GM12873 (cell line): ENCODE data around the gene SLC19A1.

Experiments used
- TF ChIP-seq, protein P1 (sequence below): IDR thresholded peaks from 2 replicates; pipeline ENCODE4 v1.5.1; 2012; ENCODE audit warnings: low read depth, mild to moderate bottlenecking, moderate library complexity, low read length, control low read depth; ENCODE audit not compliant: insufficient read depth; ENCODE audit errors: missing control alignments

Gene SLC19A1

DNA sequence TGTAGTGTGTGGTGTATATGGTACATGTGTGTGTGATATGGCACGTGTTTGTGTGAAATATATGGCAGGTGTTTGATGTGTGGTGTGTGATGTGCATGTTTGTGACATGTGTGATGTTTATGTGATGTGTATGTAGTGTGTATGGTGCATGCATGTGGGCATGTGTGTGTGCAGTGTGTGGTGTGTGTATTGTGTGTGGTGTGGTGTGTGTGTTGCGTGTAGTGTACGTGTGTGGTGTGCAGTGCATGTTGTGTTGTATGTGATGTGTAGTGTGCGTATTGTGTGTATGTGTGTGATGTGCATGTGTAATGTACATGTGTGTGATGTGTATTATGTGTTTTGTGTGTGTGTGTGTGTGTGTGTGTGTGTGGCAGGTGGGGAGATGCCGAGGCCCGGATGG, 65.7 kb downstream of the SLC19A1 start:
- TF ChIP-seq, protein P1, sequence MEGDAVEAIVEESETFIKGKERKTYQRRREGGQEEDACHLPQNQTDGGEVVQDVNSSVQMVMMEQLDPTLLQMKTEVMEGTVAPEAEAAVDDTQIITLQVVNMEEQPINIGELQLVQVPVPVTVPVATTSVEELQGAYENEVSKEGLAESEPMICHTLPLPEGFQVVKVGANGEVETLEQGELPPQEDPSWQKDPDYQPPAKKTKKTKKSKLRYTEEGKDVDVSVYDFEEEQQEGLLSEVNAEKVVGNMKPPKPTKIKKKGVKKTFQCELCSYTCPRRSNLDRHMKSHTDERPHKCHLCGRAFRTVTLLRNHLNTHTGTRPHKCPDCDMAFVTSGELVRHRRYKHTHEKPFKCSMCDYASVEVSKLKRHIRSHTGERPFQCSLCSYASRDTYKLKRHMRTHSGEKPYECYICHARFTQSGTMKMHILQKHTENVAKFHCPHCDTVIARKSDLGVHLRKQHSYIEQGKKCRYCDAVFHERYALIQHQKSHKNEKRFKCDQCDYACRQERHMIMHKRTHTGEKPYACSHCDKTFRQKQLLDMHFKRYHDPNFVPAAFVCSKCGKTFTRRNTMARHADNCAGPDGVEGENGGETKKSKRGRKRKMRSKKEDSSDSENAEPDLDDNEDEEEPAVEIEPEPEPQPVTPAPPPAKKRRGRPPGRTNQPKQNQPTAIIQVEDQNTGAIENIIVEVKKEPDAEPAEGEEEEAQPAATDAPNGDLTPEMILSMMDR: no peak

DNA sequence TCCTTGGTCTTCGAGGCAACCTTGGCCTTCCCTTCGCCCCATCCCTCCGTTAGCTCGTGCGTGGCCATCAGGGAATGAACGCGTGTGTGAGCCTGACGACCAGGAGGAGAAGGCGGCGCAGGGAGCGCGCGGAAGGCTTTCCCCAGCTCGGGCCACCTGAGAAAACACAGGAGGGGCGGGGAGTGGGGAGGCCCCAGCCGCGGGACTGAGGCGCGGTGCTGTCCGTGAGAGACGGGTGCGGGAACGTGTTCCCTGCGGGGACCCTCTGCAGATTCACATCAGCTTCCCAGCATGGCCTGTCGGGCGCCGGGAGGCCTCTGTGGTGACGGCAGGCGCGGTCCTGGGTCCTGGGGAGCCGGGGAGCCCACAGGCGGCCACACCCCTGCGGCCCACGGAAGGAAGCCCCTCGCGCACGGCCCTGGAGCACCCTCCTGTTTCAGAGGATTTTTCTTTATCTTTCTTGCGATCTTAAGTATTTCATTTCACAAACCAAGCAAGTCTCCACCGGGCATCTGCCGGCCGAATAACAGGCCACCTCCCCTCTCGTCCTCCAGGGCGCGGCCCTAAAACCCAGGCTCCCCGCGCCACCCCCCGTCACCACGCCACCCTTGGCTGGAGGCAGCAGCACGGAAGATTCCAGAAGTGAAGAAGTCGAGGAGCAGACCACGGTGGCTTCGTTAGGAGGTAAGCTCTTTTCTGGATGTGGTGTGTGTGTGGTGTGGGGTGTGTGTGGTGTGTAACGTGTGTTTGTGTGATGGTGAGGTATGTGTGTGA, 66.3 kb downstream of the SLC19A1 start:
- TF ChIP-seq, protein P1: no peak

DNA sequence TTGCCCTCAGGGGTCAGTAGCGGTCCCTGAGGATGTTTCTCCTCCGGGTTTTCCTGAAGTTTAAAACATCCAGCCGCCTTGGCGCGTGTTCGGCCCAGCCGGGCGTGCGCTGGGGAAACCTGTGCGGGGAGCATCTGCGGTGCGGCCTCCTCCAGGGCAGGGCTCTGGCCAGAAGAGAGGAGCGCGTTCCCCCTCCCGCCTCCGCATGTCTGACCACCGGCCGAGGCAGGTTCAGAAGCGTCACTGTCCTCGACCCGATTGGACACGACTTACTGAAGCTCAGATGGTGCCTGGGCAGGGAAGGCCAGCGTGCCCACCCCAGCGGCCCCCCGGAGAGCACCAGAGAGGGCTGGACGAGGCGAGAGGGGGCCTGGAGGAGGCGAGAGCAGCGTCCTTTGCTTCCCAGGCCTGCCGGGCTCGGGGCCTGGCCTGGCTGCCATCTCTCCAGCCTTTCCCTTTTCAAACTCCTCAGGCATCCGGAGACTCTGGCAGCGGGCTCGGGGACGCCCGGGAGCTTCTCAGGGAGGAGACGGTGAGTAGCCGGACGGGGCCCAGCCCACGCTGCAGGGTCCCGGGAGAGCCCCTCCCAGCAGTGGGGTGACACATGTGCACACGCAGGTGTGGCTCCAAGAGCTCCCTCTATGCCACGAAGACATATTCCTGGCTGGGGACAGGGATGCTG, 67.1 kb downstream of the SLC19A1 start:
- TF ChIP-seq, protein P1: no peak

DNA sequence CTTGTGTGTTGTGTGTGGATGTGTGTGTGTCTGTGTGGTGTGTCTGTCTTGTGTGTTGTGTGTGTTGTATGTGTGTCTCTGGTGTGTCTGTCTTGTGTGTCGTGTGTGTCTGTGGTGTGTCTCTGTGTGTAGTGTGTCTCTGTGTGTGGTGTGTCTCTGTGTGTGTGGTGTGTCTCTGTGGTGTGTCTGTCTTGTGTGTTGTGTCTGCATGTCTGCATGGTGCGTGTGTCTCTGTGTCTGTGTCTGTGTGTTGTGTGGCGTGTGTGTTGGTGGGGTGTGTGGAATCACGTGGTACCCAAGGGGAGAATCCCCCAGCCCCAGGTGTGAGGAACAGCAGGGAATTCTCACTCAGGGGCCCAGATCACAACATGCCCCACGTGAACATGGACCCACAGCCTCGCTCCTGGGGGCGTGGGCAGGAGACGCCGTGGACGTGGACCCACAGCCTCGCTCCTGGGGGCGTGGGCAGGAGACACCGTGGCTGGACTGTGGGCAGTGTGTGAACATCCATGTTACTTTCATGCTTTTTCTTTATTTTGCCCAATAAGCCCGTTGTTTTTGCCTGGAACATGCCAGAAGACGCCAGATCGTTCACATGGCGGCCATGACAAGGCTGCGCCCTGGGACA, 67.8 kb downstream of the SLC19A1 start:
- TF ChIP-seq, protein P1: no peak

DNA sequence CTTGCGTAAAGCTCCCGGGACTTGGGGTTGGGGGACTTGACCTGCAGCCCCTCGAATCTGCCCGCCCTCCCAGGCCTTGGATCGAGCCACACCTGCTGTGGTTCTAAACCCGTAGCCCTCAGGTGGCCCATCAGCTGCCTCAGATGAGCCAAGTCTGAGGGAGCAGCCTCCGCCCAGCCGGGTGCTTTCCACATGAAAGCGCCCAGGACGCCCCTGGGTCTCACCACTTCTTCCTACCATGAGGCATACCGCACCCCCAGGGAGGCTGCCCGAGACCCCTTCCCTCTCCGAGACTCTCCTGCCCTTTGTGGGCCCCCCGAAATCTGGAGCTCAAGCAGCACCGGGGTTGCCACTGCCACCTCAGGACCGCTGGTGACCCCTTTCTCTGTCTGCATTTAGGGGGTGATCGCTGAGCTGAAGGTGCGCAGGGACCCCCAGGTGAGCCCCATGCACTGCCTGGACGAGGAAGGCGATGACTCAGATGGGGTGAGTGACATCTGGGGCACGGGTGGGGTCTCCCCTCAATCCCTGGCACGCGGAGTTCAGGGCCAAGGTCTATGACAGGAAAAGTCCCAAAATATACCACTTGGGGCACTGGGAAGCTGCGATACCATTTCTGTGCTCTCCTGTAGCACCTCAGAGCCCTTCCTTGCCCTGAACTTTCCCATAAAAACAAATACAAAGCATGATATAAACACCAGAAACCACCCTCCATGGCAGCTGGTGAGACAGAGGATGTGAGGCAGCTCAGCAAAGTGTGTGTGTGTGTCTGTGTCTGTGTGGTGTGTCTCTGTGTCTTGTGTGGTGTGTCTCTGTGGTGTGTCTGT, 68.5 kb downstream of the SLC19A1 start:
- TF ChIP-seq, protein P1: no peak

GRCh38 chr21:45472445-45473365, 69.5 kb downstream of the SLC19A1 start:
- TF ChIP-seq, protein P1: no peak
